ENCODE results near the gene CCDC69. TPM values are rescaled to one million over a fixed set of nuclear protein-coding genes. Genes with fewer than 3 reads are reported as not detected.
"Not testable (repeated sequence)": the region's sequence is repeated elsewhere in the genome, so short reads cannot be mapped to it uniquely, and the experiment has no call there.

The CCDC69 gene
- total RNA-seq, 1 donor from 2014 or later, result 79.0 TPM

- Histone ChIP-seq H3K27ac (no peak overlapping the region), H3K4me3 (peak overlapping the region; percentile 24), H3K9me3 (no peaks in the 10 kb centered on the region), H3K27me3 (ENCODE audit: low read depth) (no peaks in the 10 kb centered on the region), H3K36me3 (no peaks in the 10 kb centered on the region), H3K4me1 (peaks cover 18% of the 10 kb centered on the region)
- ATAC-seq (peak in 1 of 2 donors; percentile 79), DNase-seq (peak; percentile 88)
- peak; percentile 95 for TF ChIP-seq CTCF (IDR thresholded peaks at IDR 0.05)
- intact Hi-C loops (cut with DNase I), result no loop called here
These were observed 15.5 kb upstream of the CCDC69 start for GRCh38 chr5:151239237-151239861.

- ATAC-seq, result no peak
- H3K27me3 ChIP-seq (ENCODE audit: low read depth), result no peaks in the 10 kb centered on the region
- no peaks in the 10 kb centered on the region for H3K9me3 ChIP-seq
- H3K27ac ChIP-seq, result peak overlapping the region; percentile 11
- TF ChIP-seq CTCF (IDR thresholded peaks at IDR 0.05), result no peak
- peaks cover 28% of the 10 kb centered on the region for H3K4me1 ChIP-seq
- H3K36me3 ChIP-seq, result no peaks in the 10 kb centered on the region
- DNase-seq, result no peak
- peak overlapping the region; percentile 24 for H3K4me3 ChIP-seq
- intact Hi-C loops (cut with DNase I), result no loop called here
These were observed 14.4 kb upstream of the CCDC69 start for GRCh38 chr5:151238303-151238741.

- TF ChIP-seq CTCF (IDR thresholded peaks at IDR 0.05), result no peak
These were observed 13.8 kb upstream of the CCDC69 start for GRCh38 chr5:151237685-151238084.

GRCh38 chr5:151236888-151237287 is 13.0 kb upstream of the CCDC69 start:
- H3K4me1 ChIP-seq, result peaks cover 30% of the 10 kb centered on the region
- H3K27ac ChIP-seq, result no peak overlapping the region
- DNase-seq (no peak), ATAC-seq (no peak)
- H3K27me3 ChIP-seq (ENCODE audit: low read depth), result no peaks in the 10 kb centered on the region
- H3K36me3 ChIP-seq, result no peaks in the 10 kb centered on the region
- no peak for TF ChIP-seq CTCF (IDR thresholded peaks at IDR 0.05)
- H3K9me3 ChIP-seq, result no peaks in the 10 kb centered on the region
- intact Hi-C loops (cut with DNase I), result no loop called here
- no peak overlapping the region for H3K4me3 ChIP-seq

More at GRCh38 chr5:151237685-151238084, 13.8 kb upstream of the CCDC69 start:
- Histone ChIP-seq H3K9me3 (no peaks in the 10 kb centered on the region), H3K4me3 (no peak overlapping the region), H3K27ac (no peak overlapping the region), H3K36me3 (no peaks in the 10 kb centered on the region), H3K4me1 (peaks cover 30% of the 10 kb centered on the region), H3K27me3 (ENCODE audit: low read depth) (no peaks in the 10 kb centered on the region)
- intact Hi-C loops (cut with DNase I), result no loop called here
- no peak for DNase-seq
- no peak for ATAC-seq

- peak overlapping the region; percentile 78 for H3K27ac ChIP-seq
- intact Hi-C loops (cut with DNase I), result not testable (repeated sequence)
These were observed 11.3 kb upstream of the CCDC69 start for GRCh38 chr5:151235239-151235571.

GRCh38 chr5:151234476-151235238 is 10.8 kb upstream of the CCDC69 start:
- intact Hi-C loops (cut with DNase I), result no loop called here
- TF ChIP-seq CTCF (IDR thresholded peaks at IDR 0.05), result no peak
- peak; percentile 90 for DNase-seq
- H3K9me3 ChIP-seq, result no peaks in the 10 kb centered on the region
- ATAC-seq, result peak; percentile 95 to 97
- H3K36me3 ChIP-seq, result no peaks in the 10 kb centered on the region
- H3K27me3 ChIP-seq (ENCODE audit: low read depth), result no peaks in the 10 kb centered on the region
- peaks cover 24% of the 10 kb centered on the region for H3K4me1 ChIP-seq
- H3K4me3 ChIP-seq, result peak overlapping the region; percentile 6
- H3K27ac ChIP-seq, result peak overlapping the region; percentile 78

More at GRCh38 chr5:151235239-151235571, 11.3 kb upstream of the CCDC69 start:
- H3K36me3 ChIP-seq; ATAC-seq; H3K9me3 ChIP-seq; H3K27me3 ChIP-seq (ENCODE audit: low read depth); DNase-seq: not testable (repeated sequence)
- H3K4me3 ChIP-seq, result peak overlapping the region; percentile 6
- peaks cover 24% of the 10 kb centered on the region for H3K4me1 ChIP-seq
